ENCODE measurements around the gene EXT2.

DNA sequence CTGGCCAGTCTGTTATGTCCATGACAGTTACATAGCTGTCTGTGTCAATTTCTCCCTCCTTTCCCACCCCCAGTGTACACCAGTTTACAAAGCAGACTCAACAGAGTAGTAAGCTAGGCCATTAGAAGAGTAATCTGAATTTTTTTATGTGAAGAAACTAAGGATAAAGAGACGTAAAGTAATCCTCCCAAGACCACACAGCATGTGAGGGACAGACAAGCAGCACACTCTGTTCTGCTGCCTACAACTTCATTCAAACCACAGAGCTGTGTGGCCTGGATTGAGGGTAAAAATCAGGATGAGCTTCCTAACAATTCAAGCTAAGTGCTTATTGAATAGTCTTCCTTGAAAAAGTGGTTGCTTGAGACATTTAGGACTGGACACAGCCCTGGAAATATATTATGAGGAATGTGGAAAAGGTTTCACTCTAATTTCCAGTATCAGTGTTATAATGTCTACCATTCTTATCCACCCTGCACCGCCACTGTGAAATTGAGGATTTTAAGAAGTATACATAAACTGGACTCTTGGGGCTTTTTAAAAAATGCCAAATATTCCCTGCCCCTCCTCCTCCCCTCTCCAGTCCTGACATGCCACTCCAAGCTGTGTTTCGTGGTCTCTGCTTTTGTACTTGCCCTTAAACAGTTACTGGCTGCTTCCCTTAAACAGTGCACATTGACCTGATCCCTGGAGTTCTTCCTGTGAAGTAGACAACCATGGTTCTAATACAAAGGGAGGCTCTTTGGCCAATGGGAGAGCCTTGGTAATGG is 40.9 kb downstream of the EXT2 start:
- TF ChIP-seq ZNF8 (CRISPR knock-in tag; IDR thresholded peaks at IDR 0.05) (no peak), ZFP30 (CRISPR knock-in tag; IDR thresholded peaks at IDR 0.05) (no peak), SNAI2 (CRISPR knock-in tag; IDR thresholded peaks at IDR 0.05) (no peak), ZNF565 (CRISPR knock-in tag; conservative IDR thresholded peaks at IDR 0.05; ENCODE audit: low read depth) (no peak), ESRRG (CRISPR knock-in tag; IDR thresholded peaks at IDR 0.05) (no peak), PPARA (CRISPR knock-in tag; IDR thresholded peaks at IDR 0.05; ENCODE audit: borderline replicate concordance) (no peak), TOX (CRISPR knock-in tag; IDR thresholded peaks at IDR 0.05; ENCODE audit: borderline replicate concordance) (no peak), OSR1 (CRISPR knock-in tag; IDR thresholded peaks at IDR 0.05) (no peak), ZNF70 (CRISPR knock-in tag; IDR thresholded peaks at IDR 0.05) (no peak), GLIS3 (CRISPR knock-in tag; IDR thresholded peaks at IDR 0.05) (no peak)
- TF ChIP-seq, protein P1, sequence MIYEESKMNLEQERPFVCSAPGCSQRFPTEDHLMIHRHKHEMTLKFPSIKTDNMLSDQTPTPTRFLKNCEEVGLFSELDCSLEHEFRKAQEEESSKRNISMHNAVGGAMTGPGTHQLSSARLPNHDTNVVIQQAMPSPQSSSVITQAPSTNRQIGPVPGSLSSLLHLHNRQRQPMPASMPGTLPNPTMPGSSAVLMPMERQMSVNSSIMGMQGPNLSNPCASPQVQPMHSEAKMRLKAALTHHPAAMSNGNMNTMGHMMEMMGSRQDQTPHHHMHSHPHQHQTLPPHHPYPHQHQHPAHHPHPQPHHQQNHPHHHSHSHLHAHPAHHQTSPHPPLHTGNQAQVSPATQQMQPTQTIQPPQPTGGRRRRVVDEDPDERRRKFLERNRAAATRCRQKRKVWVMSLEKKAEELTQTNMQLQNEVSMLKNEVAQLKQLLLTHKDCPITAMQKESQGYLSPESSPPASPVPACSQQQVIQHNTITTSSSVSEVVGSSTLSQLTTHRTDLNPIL (CRISPR knock-in tag; IDR thresholded peaks at IDR 0.05; ENCODE audit: low read depth): no peak
- TF ChIP-seq, protein P2, sequence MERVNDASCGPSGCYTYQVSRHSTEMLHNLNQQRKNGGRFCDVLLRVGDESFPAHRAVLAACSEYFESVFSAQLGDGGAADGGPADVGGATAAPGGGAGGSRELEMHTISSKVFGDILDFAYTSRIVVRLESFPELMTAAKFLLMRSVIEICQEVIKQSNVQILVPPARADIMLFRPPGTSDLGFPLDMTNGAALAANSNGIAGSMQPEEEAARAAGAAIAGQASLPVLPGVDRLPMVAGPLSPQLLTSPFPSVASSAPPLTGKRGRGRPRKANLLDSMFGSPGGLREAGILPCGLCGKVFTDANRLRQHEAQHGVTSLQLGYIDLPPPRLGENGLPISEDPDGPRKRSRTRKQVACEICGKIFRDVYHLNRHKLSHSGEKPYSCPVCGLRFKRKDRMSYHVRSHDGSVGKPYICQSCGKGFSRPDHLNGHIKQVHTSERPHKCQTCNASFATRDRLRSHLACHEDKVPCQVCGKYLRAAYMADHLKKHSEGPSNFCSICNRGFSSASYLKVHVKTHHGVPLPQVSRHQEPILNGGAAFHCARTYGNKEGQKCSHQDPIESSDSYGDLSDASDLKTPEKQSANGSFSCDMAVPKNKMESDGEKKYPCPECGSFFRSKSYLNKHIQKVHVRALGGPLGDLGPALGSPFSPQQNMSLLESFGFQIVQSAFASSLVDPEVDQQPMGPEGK (CRISPR knock-in tag; IDR thresholded peaks at IDR 0.05; ENCODE audit: borderline replicate concordance): no peak
- TF ChIP-seq, protein P3, sequence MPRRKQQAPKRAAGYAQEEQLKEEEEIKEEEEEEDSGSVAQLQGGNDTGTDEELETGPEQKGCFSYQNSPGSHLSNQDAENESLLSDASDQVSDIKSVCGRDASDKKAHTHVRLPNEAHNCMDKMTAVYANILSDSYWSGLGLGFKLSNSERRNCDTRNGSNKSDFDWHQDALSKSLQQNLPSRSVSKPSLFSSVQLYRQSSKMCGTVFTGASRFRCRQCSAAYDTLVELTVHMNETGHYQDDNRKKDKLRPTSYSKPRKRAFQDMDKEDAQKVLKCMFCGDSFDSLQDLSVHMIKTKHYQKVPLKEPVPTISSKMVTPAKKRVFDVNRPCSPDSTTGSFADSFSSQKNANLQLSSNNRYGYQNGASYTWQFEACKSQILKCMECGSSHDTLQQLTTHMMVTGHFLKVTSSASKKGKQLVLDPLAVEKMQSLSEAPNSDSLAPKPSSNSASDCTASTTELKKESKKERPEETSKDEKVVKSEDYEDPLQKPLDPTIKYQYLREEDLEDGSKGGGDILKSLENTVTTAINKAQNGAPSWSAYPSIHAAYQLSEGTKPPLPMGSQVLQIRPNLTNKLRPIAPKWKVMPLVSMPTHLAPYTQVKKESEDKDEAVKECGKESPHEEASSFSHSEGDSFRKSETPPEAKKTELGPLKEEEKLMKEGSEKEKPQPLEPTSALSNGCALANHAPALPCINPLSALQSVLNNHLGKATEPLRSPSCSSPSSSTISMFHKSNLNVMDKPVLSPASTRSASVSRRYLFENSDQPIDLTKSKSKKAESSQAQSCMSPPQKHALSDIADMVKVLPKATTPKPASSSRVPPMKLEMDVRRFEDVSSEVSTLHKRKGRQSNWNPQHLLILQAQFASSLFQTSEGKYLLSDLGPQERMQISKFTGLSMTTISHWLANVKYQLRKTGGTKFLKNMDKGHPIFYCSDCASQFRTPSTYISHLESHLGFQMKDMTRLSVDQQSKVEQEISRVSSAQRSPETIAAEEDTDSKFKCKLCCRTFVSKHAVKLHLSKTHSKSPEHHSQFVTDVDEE (CRISPR knock-in tag; IDR thresholded peaks at IDR 0.05): no peak
